Calu3 (cell line): ENCODE data around the gene FAM210B. TPM values are rescaled to one million over a fixed set of nuclear protein-coding genes. Genes with fewer than 3 reads are reported as not detected.
A peak's percentile ranks its signal among the peaks of the same experiment; 100 is the strongest.
"Not testable (repeated sequence)": the region's sequence is repeated elsewhere in the genome, so short reads cannot be mapped to it uniquely, and the experiment has no call there.

Experiments
- BruUV-seq: library from RNA; stranded (reverse); fragments of 400-500 nt; replicated peaks from 2 replicates; lab custom pipeline; 2021; lab: Mats Ljungman, UMichigan
- CTCF ChIA-PET: fragments of 300-600 bp; sonication (Branson Sonifier 250); formaldehyde crosslinking; loops from one replicate; lab custom pipeline; 2022; ENCODE audit warnings: antibody characterized with exemption; lab: Charles Lee
- DNase-seq: peaks from one replicate; pipeline ENCODE4 v3.0.0; 2022
- H3K27ac Mint-ChIP-seq: one replicate; pipeline ENCODE4 v1.8.0; 2022; ENCODE audit warnings: mixed read lengths; ENCODE audit not compliant: unreplicated experiment
- H3K27me3 Mint-ChIP-seq: one replicate; pipeline ENCODE4 v1.8.0; 2022; ENCODE audit warnings: mixed read lengths; ENCODE audit not compliant: unreplicated experiment
- H3K36me3 Mint-ChIP-seq: one replicate; pipeline ENCODE4 v1.8.0; 2022; ENCODE audit warnings: mild to moderate bottlenecking, moderate library complexity, mixed read lengths; ENCODE audit not compliant: insufficient read depth, unreplicated experiment
- H3K4me1 Mint-ChIP-seq: one replicate; pipeline ENCODE4 v1.8.0; 2022; ENCODE audit warnings: mild to moderate bottlenecking, low read depth, mixed read lengths; ENCODE audit not compliant: unreplicated experiment
- H3K4me3 Mint-ChIP-seq: one replicate; pipeline ENCODE4 v1.8.0; 2022; ENCODE audit warnings: mild to moderate bottlenecking, low read depth, moderate library complexity, mixed read lengths; ENCODE audit not compliant: unreplicated experiment
- H3K9me3 Mint-ChIP-seq: one replicate; pipeline ENCODE4 v1.8.0; 2022; ENCODE audit warnings: low read depth, mixed read lengths; ENCODE audit not compliant: unreplicated experiment
- intact Hi-C: fragments of 100-400 bp; cut with micrococcal nuclease; formaldehyde crosslinking; loops from one replicate; pipeline ENCODE4 v1.10.0; 2022; ENCODE audit not compliant: unreplicated experiment
- total RNA-seq: library from RNA; stranded (reverse); gene quantifications from 2 replicates; pipeline ENCODE4 v1.2.3, GENCODE V29; 2022
- TF ChIP-seq, protein P1 (sequence below): fragments of 200-600 bp; IDR thresholded peaks from one replicate; pipeline ENCODE4 v1.8.0; 2022; ENCODE audit warnings: antibody characterized with exemption; ENCODE audit not compliant: unreplicated experiment

FAM210B gene
- total RNA-seq, 1 experiment from 2014 or later, result 8.7 TPM

GRCh38 chr20:56395166-56395565, 36.4 kb downstream of the FAM210B start:
- BruUV-seq, result no TSS peak
- CTCF ChIA-PET, result no interaction called here
- Mint-ChIP-seq H3K4me3 (no peak overlapping the region), H3K36me3 (peaks cover 35% of the 10 kb centered on the region), H3K27ac (no peak overlapping the region), H3K27me3 (no peaks in the 10 kb centered on the region), H3K9me3 (no peaks in the 10 kb centered on the region), H3K4me1 (peaks cover 10% of the 10 kb centered on the region)
- TF ChIP-seq, protein P1, sequence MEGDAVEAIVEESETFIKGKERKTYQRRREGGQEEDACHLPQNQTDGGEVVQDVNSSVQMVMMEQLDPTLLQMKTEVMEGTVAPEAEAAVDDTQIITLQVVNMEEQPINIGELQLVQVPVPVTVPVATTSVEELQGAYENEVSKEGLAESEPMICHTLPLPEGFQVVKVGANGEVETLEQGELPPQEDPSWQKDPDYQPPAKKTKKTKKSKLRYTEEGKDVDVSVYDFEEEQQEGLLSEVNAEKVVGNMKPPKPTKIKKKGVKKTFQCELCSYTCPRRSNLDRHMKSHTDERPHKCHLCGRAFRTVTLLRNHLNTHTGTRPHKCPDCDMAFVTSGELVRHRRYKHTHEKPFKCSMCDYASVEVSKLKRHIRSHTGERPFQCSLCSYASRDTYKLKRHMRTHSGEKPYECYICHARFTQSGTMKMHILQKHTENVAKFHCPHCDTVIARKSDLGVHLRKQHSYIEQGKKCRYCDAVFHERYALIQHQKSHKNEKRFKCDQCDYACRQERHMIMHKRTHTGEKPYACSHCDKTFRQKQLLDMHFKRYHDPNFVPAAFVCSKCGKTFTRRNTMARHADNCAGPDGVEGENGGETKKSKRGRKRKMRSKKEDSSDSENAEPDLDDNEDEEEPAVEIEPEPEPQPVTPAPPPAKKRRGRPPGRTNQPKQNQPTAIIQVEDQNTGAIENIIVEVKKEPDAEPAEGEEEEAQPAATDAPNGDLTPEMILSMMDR, result no peak
- DNase-seq, result no peak
- intact Hi-C loops, result no loop called here

GRCh38 chr20:56400001-56400640, 41.3 kb downstream of the FAM210B start:
- H3K27me3 Mint-ChIP-seq, result no peaks in the 10 kb centered on the region
- intact Hi-C loops, result loop anchor here (2.0 to 5.0 kb wide), 2 partner anchors 67 to 177 kb away; partner anchors contain the start of gene RTF2
- CTCF ChIA-PET, result no interaction called here
- H3K27ac Mint-ChIP-seq, result no peak overlapping the region
- BruUV-seq, result no TSS peak
- no peaks in the 10 kb centered on the region for H3K9me3 Mint-ChIP-seq
- TF ChIP-seq, protein P1, result peak; percentile 48
- DNase-seq, result peak; percentile 66
- no peak overlapping the region for H3K4me3 Mint-ChIP-seq
- peaks cover 3% of the 10 kb centered on the region for H3K4me1 Mint-ChIP-seq
- peaks cover 50% of the 10 kb centered on the region for H3K36me3 Mint-ChIP-seq

DNA sequence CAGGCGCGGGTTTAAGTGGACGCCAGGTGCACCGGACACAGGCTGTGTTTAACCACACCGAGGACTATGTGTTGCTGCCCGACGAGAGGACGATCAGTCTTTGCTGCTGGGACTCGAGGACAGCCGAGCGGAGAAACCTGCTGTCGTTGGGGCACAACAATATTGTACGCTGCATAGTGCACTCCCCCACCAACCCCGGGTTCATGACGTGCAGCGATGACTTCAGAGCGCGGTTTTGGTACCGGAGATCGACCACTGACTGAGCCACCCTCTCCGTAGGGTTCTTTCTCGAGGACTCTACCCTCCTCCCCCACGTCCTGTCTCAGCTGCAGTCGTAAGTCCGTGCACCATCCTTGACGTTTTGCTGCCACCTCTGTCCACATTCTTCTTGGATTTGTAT, 44.7 kb downstream of the FAM210B start:
- Mint-ChIP-seq H3K27me3 (no peaks in the 10 kb centered on the region), H3K36me3 (peaks cover 49% of the 10 kb centered on the region), H3K4me1 (no peaks in the 10 kb centered on the region), H3K9me3 (no peaks in the 10 kb centered on the region), H3K27ac (no peak overlapping the region), H3K4me3 (no peak overlapping the region)
- intact Hi-C loops, result loop anchor here (5.0 kb wide), 1 partner anchor 64 kb away; the partner anchor contains the start of gene RTF2
- BruUV-seq, result no TSS peak
- CTCF ChIA-PET, result no interaction called here
- DNase-seq, result no peak
- TF ChIP-seq, protein P1, result no peak

DNA sequence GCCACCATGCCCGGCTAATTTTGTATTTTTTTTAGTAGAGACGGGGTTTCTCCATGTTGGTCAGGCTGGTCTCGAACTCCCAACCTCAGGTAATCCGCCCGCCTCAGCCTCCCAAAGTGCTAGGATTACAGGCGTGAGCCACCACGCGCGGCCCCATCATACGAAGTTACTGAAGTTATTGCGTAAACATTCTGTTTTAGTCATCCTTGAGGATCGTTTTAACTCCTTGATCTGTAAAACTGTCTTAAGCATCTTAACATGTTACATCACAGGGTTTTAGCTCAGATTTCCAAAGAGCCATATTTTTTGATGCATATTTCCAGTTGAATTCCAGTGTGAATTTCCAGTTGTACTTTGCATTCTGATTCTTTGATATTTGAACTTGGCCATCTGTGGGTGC, 46.6 kb downstream of the FAM210B start:
- H3K27ac Mint-ChIP-seq, H3K4me3 Mint-ChIP-seq, intact Hi-C loops, BruUV-seq, H3K4me1 Mint-ChIP-seq, CTCF ChIA-PET, H3K9me3 Mint-ChIP-seq, DNase-seq, H3K27me3 Mint-ChIP-seq: not testable (repeated sequence)
- peaks cover 47% of the 10 kb centered on the region for H3K36me3 Mint-ChIP-seq

GRCh38 chr20:56406910-56407309, 48.1 kb downstream of the FAM210B start:
- H3K36me3 Mint-ChIP-seq, result peaks cover 45% of the 10 kb centered on the region
- no peaks in the 10 kb centered on the region for H3K27me3 Mint-ChIP-seq
- TF ChIP-seq, protein P1, result no peak
- CTCF ChIA-PET, result no interaction called here
- H3K4me3 Mint-ChIP-seq, result no peak overlapping the region
- H3K27ac Mint-ChIP-seq, result no peak overlapping the region
- intact Hi-C loops, result no loop called here
- no peaks in the 10 kb centered on the region for H3K4me1 Mint-ChIP-seq
- no TSS peak for BruUV-seq
- DNase-seq, result no peak
- H3K9me3 Mint-ChIP-seq, result no peaks in the 10 kb centered on the region
